ENCODE measurements around the gene OSGIN1. TPM values are rescaled to one million over a fixed set of nuclear protein-coding genes. Genes with fewer than 3 reads are reported as not detected.

The OSGIN1 gene
- polyA plus RNA-seq, 3 donors: 1.8 to 4.0 (median 2.0) TPM

- H3K27me3 Mint-ChIP-seq (ENCODE audit: low read depth in 3 of 3): peaks cover 23 to 62% (median 29%) of the 10 kb centered on the region in 3 donors
Observed at GRCh38 chr16:83989300-83989699, 36.3 kb downstream of the OSGIN1 start.

GRCh38 chr16:83990492-83990891 is 37.5 kb downstream of the OSGIN1 start:
- no peak for DNase-seq
- TF ChIP-seq CTCF (IDR thresholded peaks at IDR 0.05): no peak
- intact Hi-C loops (cut with micrococcal nuclease): no loop called here
- Histone ChIP-seq H3K79me2 (ENCODE audit: insufficient read depth, low read length) (no peaks in the 10 kb centered on the region), H3K27ac (ENCODE audit: low read depth in 1 of 2, low read length in 2 of 2) (no peak overlapping the region), H3K4me2 (replicated peaks; ENCODE audit: extremely low read depth, low read length, poor library complexity, severe bottlenecking) (no peak overlapping the region), H3K9ac (ENCODE audit: insufficient read depth, low read length, poor library complexity, severe bottlenecking) (no peak overlapping the region), H3K9me3 (replicated peaks in 1 of 2; ENCODE audit: control insufficient read depth in 1 of 2, insufficient read depth in 1 of 2, low read length in 2 of 2) (no peaks in the 10 kb centered on the region), H3K4me1 (ENCODE audit: control insufficient read depth in 1 of 2, insufficient read depth in 2 of 2, low read length in 2 of 2) (peaks cover 27 to 29% of the 10 kb centered on the region in 2 donors), H2AFZ (ENCODE audit: insufficient read depth, low read depth, low read length, poor library complexity, severe bottlenecking) (no peak overlapping the region), H3K36me3 (replicated peaks in 1 of 2; ENCODE audit: control insufficient read depth in 1 of 2, insufficient read depth in 2 of 2, low read length in 2 of 2) (no peaks in the 10 kb centered on the region), H3K4me3 (replicated peaks in 1 of 3; ENCODE audit: low read depth in 2 of 3, low read length in 3 of 3) (no peak overlapping the region), H3K27me3 (ENCODE audit: control insufficient read depth in 2 of 2, insufficient read depth in 2 of 2, low read length in 2 of 2) (peaks cover 4 to 25% of the 10 kb centered on the region in 2 donors), H4K20me1 (ENCODE audit: insufficient read depth, low read length) (no peaks in the 10 kb centered on the region)
- Mint-ChIP-seq H3K36me3 (peaks cover 4 to 6% of the 10 kb centered on the region in 2 donors), H3K27ac (no peak overlapping the region), H3K4me3 (no peak overlapping the region), H3K9me3 (peaks cover 0 to 14% (median 3%) of the 10 kb centered on the region in 7 donors), H3K27me3 (ENCODE audit: low read depth in 3 of 3) (peaks cover 22 to 57% (median 25%) of the 10 kb centered on the region in 3 donors), H3K4me1 (peaks cover 28% of the 10 kb centered on the region)
- WGBS (ENCODE audit: insufficient coverage): 82% methylated on average over 7 of the region's 11 CpGs

More at GRCh38 chr16:83989300-83989699, 36.3 kb downstream of the OSGIN1 start:
- TF ChIP-seq CTCF (IDR thresholded peaks at IDR 0.05): no peak
- Mint-ChIP-seq H3K4me1 (peaks cover 16% of the 10 kb centered on the region), H3K27ac (no peak overlapping the region), H3K36me3 (peaks cover 4 to 6% of the 10 kb centered on the region in 2 donors), H3K4me3 (peak overlapping the region in 1 of 2 donors; percentile 69), H3K9me3 (peaks cover 0 to 14% (median 3%) of the 10 kb centered on the region in 7 donors)
- H3K9me3 ChIP-seq (replicated peaks in 1 of 2; ENCODE audit: control insufficient read depth in 1 of 2, insufficient read depth in 1 of 2, low read length in 2 of 2): no peaks in the 10 kb centered on the region
- H3K4me1 ChIP-seq (ENCODE audit: control insufficient read depth in 1 of 2, insufficient read depth in 2 of 2, low read length in 2 of 2): peaks cover 16 to 17% of the 10 kb centered on the region in 2 donors
- H3K27ac ChIP-seq (ENCODE audit: low read depth in 1 of 2, low read length in 2 of 2): no peak overlapping the region
- H3K9ac ChIP-seq (ENCODE audit: insufficient read depth, low read length, poor library complexity, severe bottlenecking): no peak overlapping the region
- peaks cover 4 to 25% of the 10 kb centered on the region in 2 donors for H3K27me3 ChIP-seq (ENCODE audit: control insufficient read depth in 2 of 2, insufficient read depth in 2 of 2, low read length in 2 of 2)
- H2AFZ ChIP-seq (ENCODE audit: insufficient read depth, low read depth, low read length, poor library complexity, severe bottlenecking): no peak overlapping the region
- H3K36me3 ChIP-seq (replicated peaks in 1 of 2; ENCODE audit: control insufficient read depth in 1 of 2, insufficient read depth in 2 of 2, low read length in 2 of 2): no peaks in the 10 kb centered on the region
- H4K20me1 ChIP-seq (ENCODE audit: insufficient read depth, low read length): no peaks in the 10 kb centered on the region
- no peak overlapping the region for H3K4me3 ChIP-seq (replicated peaks in 1 of 3; ENCODE audit: low read depth in 2 of 3, low read length in 3 of 3)
- no peak for DNase-seq
- no peak overlapping the region for H3K4me2 ChIP-seq (replicated peaks; ENCODE audit: extremely low read depth, low read length, poor library complexity, severe bottlenecking)
- intact Hi-C loops (cut with micrococcal nuclease): no loop called here
- 91% methylated on average over 6 of the region's 8 CpGs for WGBS (ENCODE audit: insufficient coverage)
- no peaks in the 10 kb centered on the region for H3K79me2 ChIP-seq (ENCODE audit: insufficient read depth, low read length)

All from CD14-positive monocyte (primary cell).